Activated naive CD4-positive, alpha-beta T cell treated with anti-CD3 and anti-CD28 coated beads, Interleukin-2, amount 10 ng/mL, durations not matched to agents 5 hours and 36 hours (primary cell): Measurements from ENCODE around the gene FRMPD3. TPM values are rescaled to one million over a fixed set of nuclear protein-coding genes. Genes with fewer than 3 reads are reported as not detected.

ENCODE experiments used
- total RNA-seq, 2 experiments: library from RNA; stranded (reverse); gene quantifications; one replicate each; pipeline ENCODE4 v1.2.3, GENCODE V29; 2021

The FRMPD3 gene
- total RNA-seq = under 1 TPM in 1 of 2 experiments, not detected in 1; 0.05 TPM

GRCh38 chrX:107448998-107449835 is at the start of gene FRMPD3:
Gene FRMPD3 (plus strand): TSS chrX:107449652. CDS start chrX:107526589, 76,937 bp downstream.

Other genes starting within 250 kb of the FRMPD3 start
- gene NUP62CL, start 243.2 kb upstream of the FRMPD3 start, total RNA-seq = 1 to 10 TPM; 1.9 to 2.4 TPM
- gene DNAAF6, start 243.0 kb upstream of the FRMPD3 start, total RNA-seq = not detected
- gene PRPS1, start 178.9 kb downstream of the FRMPD3 start, total RNA-seq = 10 to 100 TPM; 56.1 to 58.5 TPM